K562 (cell line): ENCODE measurements around the gene SLC2A13. TPM values are rescaled to one million over a fixed set of nuclear protein-coding genes. Genes with fewer than 3 reads are reported as not detected.

Source experiments
- ATAC-seq: fragments of 200-7000 bp; cut with Tn5 transposase; 3 replicates; pipeline ENCODE4 v1.9.1; 2020; ENCODE audit warnings: moderate library complexity
- BruUV-seq: library from RNA; stranded (reverse); fragments of 400-500 nt; replicated peaks from 2 replicates; lab custom pipeline; 2021; lab: Mats Ljungman, UMichigan
- CTCF ChIA-PET: fragments of 300-600 bp; formaldehyde crosslinking; extraction: SDS; loops from one replicate; lab custom pipeline; 2021; ENCODE audit warnings: low intra/inter-chr PET ratio; lab: Yijun Ruan, JAX
- POLR2A ChIA-PET: fragments of 300-600, 350-650 bp; sonication (Branson Sonifier 250); formaldehyde crosslinking; extraction: SDS; loops from one replicate; lab custom pipeline; 2021; ENCODE audit warnings: antibody characterized with exemption, inconsistent platforms; lab: Yijun Ruan, JAX
- DNase-seq, 4 experiments: peaks; one replicate each; pipeline versions ENCODE4 v3.0.0 to v3.0.0-alpha.2; 2011 to 2018; ENCODE audit warnings: low spot score in 3 of 4, mixed read lengths in 3 of 4; ENCODE audit errors: extremely low read depth in 1 of 4
- FAIRE-seq: peaks from 2 replicates; lab custom pipeline; 2011; peaks lifted over from hg19 to GRCh38; lab: Jason Lieb, UNC
- H2AFZ ChIP-seq: 2 replicates; pipeline ENCODE4 v1.6.0; 2011; ENCODE audit warnings: low read depth, low read length, control low read depth, inconsistent platforms
- H3K27ac ChIP-seq: fragments of 200-600 bp; 3 replicates; pipeline ENCODE4 v1.8.0; 2011; ENCODE audit warnings: low read depth, mild to moderate bottlenecking, control low read depth, inconsistent platforms, low read length, moderate library complexity, mixed read lengths; ENCODE audit errors: extremely low read depth
- H3K27me3 ChIP-seq, 2 experiments: fragments of 300-600 bp in 1 of 2; 2 replicates in 1 of 2; 3 replicates in 1 of 2; pipeline versions ENCODE4 v1.6.0 to v1.8.0; 2011; ENCODE audit warnings: inconsistent platforms in 2 of 2, low read length in 2 of 2, mild to moderate bottlenecking in 1 of 2, mixed read lengths in 1 of 2, moderate library complexity in 1 of 2; ENCODE audit not compliant: control insufficient read depth in 2 of 2, insufficient read depth in 2 of 2
- H3K36me3 ChIP-seq: fragments of 300-600 bp; 3 replicates; pipeline ENCODE4 v1.8.0; 2011; ENCODE audit warnings: mild to moderate bottlenecking, low read length, inconsistent platforms; ENCODE audit not compliant: control insufficient read depth, insufficient read depth
- H3K4me1 ChIP-seq, 2 experiments: fragments of 200-600 bp in 1 of 2; replicated peaks in 1 of 2; 2 replicates in 1 of 2; 3 replicates in 1 of 2; pipeline versions ENCODE4 v1.5.1 to v1.8.0; 2011; ENCODE audit warnings: inconsistent platforms in 2 of 2, low read length in 2 of 2, mild to moderate bottlenecking in 1 of 2, mixed read lengths in 1 of 2, moderate library complexity in 1 of 2; ENCODE audit not compliant: control insufficient read depth in 2 of 2, insufficient read depth in 2 of 2
- H3K4me2 ChIP-seq: 2 replicates; pipeline ENCODE4 v1.6.1; 2011; ENCODE audit warnings: low read length, control low read depth, inconsistent platforms, mixed read lengths; ENCODE audit not compliant: insufficient read depth
- H3K4me3 ChIP-seq: fragments of 200-600 bp; sonication (generic), shearing (Covaris generic); 2 replicates; pipeline ENCODE4 v1.5.1; 2016; ENCODE audit warnings: control low read depth, inconsistent platforms
- H3K79me2 ChIP-seq: fragments of 200-600 bp; 3 replicates; pipeline ENCODE4 v1.8.0; 2011; ENCODE audit warnings: low read length, inconsistent platforms; ENCODE audit not compliant: control insufficient read depth, insufficient read depth
- H3K9ac ChIP-seq, 2 experiments: 2 replicates each; pipeline versions ENCODE4 v1.6.0 to v1.6.1; 2011; ENCODE audit warnings: low read depth in 2 of 2, low read length in 2 of 2, control low read depth in 1 of 2, inconsistent platforms in 1 of 2, mild to moderate bottlenecking in 1 of 2, mixed read lengths in 1 of 2; ENCODE audit not compliant: insufficient read depth in 1 of 2
- H3K9me1 ChIP-seq: one replicate; pipeline ENCODE4 v1.6.0; 2011; ENCODE audit warnings: inconsistent platforms, mild to moderate bottlenecking, low read length, moderate library complexity; ENCODE audit not compliant: control insufficient read depth, insufficient read depth
- H3K9me3 ChIP-seq: replicated peaks from 2 replicates; pipeline ENCODE4 v1.5.1; 2011; ENCODE audit warnings: low read depth, low read length, inconsistent platforms; ENCODE audit not compliant: control insufficient read depth, insufficient read depth
- H4K20me1 ChIP-seq: replicated peaks from 2 replicates; pipeline ENCODE4 v1.6.1; 2011; ENCODE audit warnings: low read length, inconsistent platforms, mixed read lengths; ENCODE audit not compliant: control insufficient read depth, insufficient read depth
- E2F5 ChIP-seq: sonication (generic); formaldehyde crosslinking; IDR thresholded peaks from 2 replicates; pipeline ENCODE4 v1.8.0; 2022; ENCODE audit warnings: mild to moderate bottlenecking, missing genetic modification reagents
- ILF3 ChIP-seq: fragments of 450-650 bp; IDR thresholded peaks from 2 replicates; pipeline ENCODE4 v1.6.1; 2018; ENCODE audit warnings: antibody characterized with exemption, mild to moderate bottlenecking, moderate library complexity, borderline replicate concordance
- KLF6 ChIP-seq: fragments of 250-450 bp; sonication (Bioruptor Pico); IDR thresholded peaks from 2 replicates; pipeline ENCODE4 v1.4.0; 2020; ENCODE audit warnings: mild to moderate bottlenecking, moderate library complexity, borderline replicate concordance
- RBM17 ChIP-seq: fragments of 200-400 bp; formaldehyde crosslinking; IDR thresholded peaks from 2 replicates; pipeline ENCODE4 v1.6.1; 2017; ENCODE audit warnings: low read depth, mild to moderate bottlenecking, low read length, borderline replicate concordance
- RCOR1 ChIP-seq, 2 experiments: IDR thresholded peaks; 2 replicates each; pipeline ENCODE4 v1.6.1; 2012; ENCODE audit warnings: low read depth in 2 of 2, low read length in 2 of 2, borderline replicate concordance in 1 of 2, improper control_type of control experiment in 1 of 2
- TAF1 ChIP-seq: IDR thresholded peaks from 2 replicates; pipeline ENCODE4 v1.6.1; 2011; ENCODE audit warnings: mild to moderate bottlenecking, low read length, moderate library complexity; ENCODE audit not compliant: insufficient read depth, control insufficient read depth, severe bottlenecking; ENCODE audit errors: extremely low read depth
- TEAD2 ChIP-seq: fragments of 450-650 bp; IDR thresholded peaks from 2 replicates; pipeline ENCODE4 v1.6.1; 2016; ENCODE audit warnings: missing genetic modification characterization, control low read depth, missing compliant biosample characterization
- THAP7 ChIP-seq: fragments of 250-450 bp; sonication (Bioruptor Pico); IDR thresholded peaks from 2 replicates; pipeline ENCODE4 v1.5.0; 2021
- WGBS: fragments of 100-300 bp; shearing (Covaris generic); methylation state at CpG from one replicate; pipeline ENCODE4 v1.1.6; 2016; ENCODE audit warnings: low coverage, mixed read lengths; ENCODE audit not compliant: insufficient coverage; ENCODE audit errors: missing lambda C conversion rate; 5-methylcytosine and 5-hydroxymethylcytosine counted together
- in situ Hi-C: fragments of 300-500 bp; cut with MboI; formaldehyde crosslinking; loops from 4 replicates; pipeline ENCODE4 v1.15.0; 2018; ENCODE audit warnings: inconsistent platforms, mixed read lengths
- intact Hi-C: fragments of 100-400 bp; cut with micrococcal nuclease; formaldehyde crosslinking; loops from 2 replicates; pipeline ENCODE4 v1.14.2; 2022
- polyA plus RNA-seq, 8 experiments: library from polyadenylated mRNA; depleted of rRNA in 4 of 8; stranded (reverse) in 5 of 8; unstranded in 3 of 8; fragments of >200 nt; fragmentation: Nextera tagmentation in 2 of 8; fragmentation: Illumina TruSeq in 1 of 8; extraction: Ambion mirVana in 2 of 8; extraction: Trizol in 1 of 8; gene quantifications; 2 replicates each; pipeline versions ENCODE4 v1.2.1 to v1.2.3, GENCODE V29; 2011 to 2014; ENCODE audit warnings: inconsistent platforms in 1 of 8, missing spikeins in 1 of 8
- total RNA-seq, 7 experiments: library from RNA; depleted of rRNA in 6 of 7; stranded (reverse); fragments of >200 nt in 6 of 7; fragmentation: Illumina TruSeq in 2 of 7; extraction: Trizol in 2 of 7; gene quantifications; 2 replicates each; pipeline versions ENCODE4 v1.2.1 to v1.2.3, GENCODE V29; 2011 to 2021; ENCODE audit warnings: low replicate concordance in 1 of 7
- TF ChIP-seq, protein P1 (sequence below): fragments of 450-650 bp; IDR thresholded peaks from one replicate; pipeline ENCODE4 v1.6.1; 2018; ENCODE audit warnings: mild to moderate bottlenecking, moderate library complexity; ENCODE audit not compliant: partially characterized antibody

Gene SLC2A13
- total and polyA plus RNA-seq, 9 of the 15 experiments (the other 6 are each of a cell fraction or from before 2014, with no cell fraction given), result 1.7 to 12.4 (median 9.0) TPM

DNA sequence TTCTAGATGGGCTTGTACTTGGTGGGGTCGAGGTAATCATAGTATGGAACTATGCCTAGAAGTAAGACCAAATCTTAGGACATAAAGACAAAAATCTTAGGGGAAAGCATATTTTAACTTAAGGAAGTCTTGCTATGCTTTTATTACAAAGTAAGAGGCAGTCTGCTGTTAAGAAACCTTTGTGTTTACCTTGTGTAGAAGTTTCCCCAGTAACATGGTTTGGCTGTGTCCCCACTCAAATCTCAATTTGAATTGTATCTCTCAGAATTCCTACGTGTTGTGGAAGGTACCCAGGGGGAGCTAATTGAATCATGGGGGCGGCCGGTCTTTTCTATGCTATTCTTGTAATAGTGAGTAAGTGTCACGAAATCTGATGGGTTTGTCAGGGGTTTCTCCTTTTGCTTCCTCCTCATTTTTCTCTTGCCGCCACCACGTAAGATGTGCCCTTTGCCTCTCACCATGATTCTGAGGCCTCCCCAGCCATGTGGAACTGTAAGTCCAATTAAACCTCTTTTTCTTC, 323.8 kb downstream of the SLC2A13 start:
- BruUV-seq, result no TSS peak
- POLR2A ChIA-PET, result no interaction called here
- Histone ChIP-seq H3K9me1 (no peaks in the 10 kb centered on the region), H3K79me2 (no peaks in the 10 kb centered on the region), H3K36me3 (no peaks in the 10 kb centered on the region), H2AFZ (no peak overlapping the region), H3K9me3 (no peaks in the 10 kb centered on the region), H3K27ac (no peak overlapping the region), H4K20me1 (no peaks in the 10 kb centered on the region), H3K4me1 (no peaks in the 10 kb centered on the region), H3K4me2 (no peak overlapping the region), H3K9ac (no peak overlapping the region), H3K4me3 (no peak overlapping the region), H3K27me3 (no peaks in the 10 kb centered on the region)
- 49% methylated on average over 7 of the region's 7 CpGs for WGBS
- no peak for ATAC-seq
- in situ Hi-C loops (no loop called here), intact Hi-C loops (no loop called here)
- DNase-seq, result no peak
- FAIRE-seq, result no peak
- no peak for TF ChIP-seq ILF3
- TF ChIP-seq THAP7, result no peak
- no peak for TF ChIP-seq RCOR1 (IDR thresholded peaks at IDR 0.05; ENCODE audit: borderline replicate concordance in 1 of 2, low read depth in 2 of 2, low read length in 2 of 2)
- no peak for TF ChIP-seq TEAD2
- TF ChIP-seq KLF6 (CRISPR knock-in tag), result no peak
- TF ChIP-seq, protein P1, sequence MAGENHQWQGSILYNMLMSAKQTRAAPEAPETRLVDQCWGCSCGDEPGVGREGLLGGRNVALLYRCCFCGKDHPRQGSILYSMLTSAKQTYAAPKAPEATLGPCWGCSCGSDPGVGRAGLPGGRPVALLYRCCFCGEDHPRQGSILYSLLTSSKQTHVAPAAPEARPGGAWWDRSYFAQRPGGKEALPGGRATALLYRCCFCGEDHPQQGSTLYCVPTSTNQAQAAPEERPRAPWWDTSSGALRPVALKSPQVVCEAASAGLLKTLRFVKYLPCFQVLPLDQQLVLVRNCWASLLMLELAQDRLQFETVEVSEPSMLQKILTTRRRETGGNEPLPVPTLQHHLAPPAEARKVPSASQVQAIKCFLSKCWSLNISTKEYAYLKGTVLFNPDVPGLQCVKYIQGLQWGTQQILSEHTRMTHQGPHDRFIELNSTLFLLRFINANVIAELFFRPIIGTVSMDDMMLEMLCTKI, result no peak
- no peak for TF ChIP-seq E2F5 (CRISPR knock-in tag)
- TF ChIP-seq RBM17, result no peak
- no peak for TF ChIP-seq TAF1
- TF ChIP-seq, all 486 proteins: peak for 0
- CTCF ChIA-PET, result no interaction called here
